Suprapubic skin (tissue), 4 donors: Measurements from ENCODE around the gene CAVIN2. TPM values are rescaled to one million over a fixed set of nuclear protein-coding genes. Genes with fewer than 3 reads are reported as not detected.

Experiments
- DNase-seq, 2 donors: peaks; one replicate each; pipeline ENCODE4 v3.0.0-alpha.2; 2019; ENCODE audit warnings: low spot score in 2 of 2
- H3K27ac ChIP-seq: fragments of 200-600 bp; sonication (generic); one replicate; pipeline ENCODE4 v1.5.1; 2019
- H3K27me3 ChIP-seq: fragments of 200-600 bp; sonication (generic); one replicate; pipeline ENCODE4 v1.5.1; 2019
- H3K36me3 ChIP-seq: fragments of 200-600 bp; sonication (generic); one replicate; pipeline ENCODE4 v1.5.1; 2019
- H3K4me1 ChIP-seq: fragments of 200-600 bp; sonication (generic); one replicate; pipeline ENCODE4 v1.5.1; 2019
- H3K4me3 ChIP-seq: fragments of 200-600 bp; sonication (generic); one replicate; pipeline ENCODE4 v1.5.1; 2019; ENCODE audit warnings: mild to moderate bottlenecking
- H3K9me3 ChIP-seq: fragments of 200-600 bp; sonication (generic); one replicate; pipeline ENCODE4 v1.5.1; 2019
- EP300 ChIP-seq: sonication (generic); formaldehyde crosslinking; IDR thresholded peaks from one replicate; pipeline ENCODE4 v1.6.1; 2017; ENCODE audit warnings: antibody characterized with exemption
- POLR2A ChIP-seq, 2 donors: fragments of 450-650 bp; IDR thresholded peaks; one replicate each; pipeline ENCODE4 v1.6.1; 2017; ENCODE audit warnings: antibody characterized with exemption in 2 of 2, mild to moderate bottlenecking in 2 of 2, moderate library complexity in 2 of 2
- POLR2AphosphoS5 ChIP-seq, 3 donors: sonication (generic); formaldehyde crosslinking; IDR thresholded peaks; one replicate each; pipeline ENCODE4 v1.6.1; 2017; ENCODE audit warnings: antibody characterized with exemption in 3 of 3
- WGBS: methylation state at CpG from one replicate; pipeline ENCODE4 v1.1.5; 2018; 5-methylcytosine and 5-hydroxymethylcytosine counted together
- total RNA-seq, 4 donors: library from RNA; depleted of rRNA; stranded (reverse); fragments of >200 nt; gene quantifications; one replicate each; pipeline ENCODE4 v1.1.0, GENCODE V29; 2016
- TF ChIP-seq, protein P1 (sequence below), 2 donors: fragments of 200-600 bp in 1 of 2; fragments of 450-650 bp in 1 of 2; sonication (generic) in 1 of 2; IDR thresholded peaks; one replicate each; pipeline ENCODE4 v1.5.1; 2016 to 2019; ENCODE audit warnings: antibody characterized with exemption in 2 of 2, mild to moderate bottlenecking in 1 of 2, moderate library complexity in 1 of 2

CAVIN2 gene
- total RNA-seq, 4 donors from 2014 or later: 3.8 to 12.9 (median 6.7) TPM

DNA sequence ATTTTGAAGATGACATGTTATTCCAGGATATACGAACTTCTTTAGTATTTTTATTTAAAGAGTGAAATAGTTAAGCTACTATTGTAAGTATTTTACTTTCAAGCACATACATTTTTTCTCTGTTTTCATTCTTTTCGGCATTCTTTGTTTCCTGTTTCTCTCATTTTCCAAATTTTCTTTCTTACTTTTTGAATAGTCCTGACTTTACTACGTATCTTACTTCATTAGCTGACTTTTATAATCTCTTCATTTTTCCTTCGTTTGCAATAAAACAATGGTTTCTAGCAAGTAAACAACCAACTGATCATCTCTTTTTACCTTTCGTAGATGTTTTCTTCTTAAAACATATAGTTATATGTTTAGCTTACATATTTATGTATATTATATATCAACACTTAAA lies 11.8 kb downstream of the CAVIN2 start:
- 89% methylated on average over 5 of the region's 5 CpGs for WGBS
- H3K27me3 ChIP-seq: no peaks in the 10 kb centered on the region
- peaks cover 4% of the 10 kb centered on the region for H3K4me1 ChIP-seq

DNA sequence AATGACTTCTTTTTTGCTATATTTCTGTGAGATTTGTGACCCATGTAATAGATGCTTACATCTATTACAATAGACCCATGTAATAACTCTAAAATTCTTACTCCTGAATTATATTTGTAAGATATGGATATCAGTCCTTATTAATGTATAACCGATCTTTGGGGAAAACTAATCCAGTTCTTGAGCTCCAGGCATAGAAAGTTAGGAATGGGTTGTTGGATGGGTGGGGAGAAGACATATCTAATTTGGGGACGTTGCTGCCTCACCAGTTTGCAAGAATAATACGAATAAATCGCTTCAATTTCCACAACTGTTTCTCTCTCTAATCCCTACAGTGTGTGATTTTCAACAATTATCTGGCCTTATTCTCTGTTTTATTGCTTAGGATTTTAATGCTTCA lies 13.5 kb downstream of the CAVIN2 start:
- no peak overlapping the region for H3K27ac ChIP-seq
- WGBS: 92% methylated on average over 4 of the region's 4 CpGs

More for the DNA sequence above, 11.8 kb downstream of the CAVIN2 start:
- no peak overlapping the region for H3K4me3 ChIP-seq
- no peaks in the 10 kb centered on the region for H3K36me3 ChIP-seq
- no peak overlapping the region for H3K27ac ChIP-seq
- no peaks in the 10 kb centered on the region for H3K9me3 ChIP-seq
- TF ChIP-seq, protein P1, sequence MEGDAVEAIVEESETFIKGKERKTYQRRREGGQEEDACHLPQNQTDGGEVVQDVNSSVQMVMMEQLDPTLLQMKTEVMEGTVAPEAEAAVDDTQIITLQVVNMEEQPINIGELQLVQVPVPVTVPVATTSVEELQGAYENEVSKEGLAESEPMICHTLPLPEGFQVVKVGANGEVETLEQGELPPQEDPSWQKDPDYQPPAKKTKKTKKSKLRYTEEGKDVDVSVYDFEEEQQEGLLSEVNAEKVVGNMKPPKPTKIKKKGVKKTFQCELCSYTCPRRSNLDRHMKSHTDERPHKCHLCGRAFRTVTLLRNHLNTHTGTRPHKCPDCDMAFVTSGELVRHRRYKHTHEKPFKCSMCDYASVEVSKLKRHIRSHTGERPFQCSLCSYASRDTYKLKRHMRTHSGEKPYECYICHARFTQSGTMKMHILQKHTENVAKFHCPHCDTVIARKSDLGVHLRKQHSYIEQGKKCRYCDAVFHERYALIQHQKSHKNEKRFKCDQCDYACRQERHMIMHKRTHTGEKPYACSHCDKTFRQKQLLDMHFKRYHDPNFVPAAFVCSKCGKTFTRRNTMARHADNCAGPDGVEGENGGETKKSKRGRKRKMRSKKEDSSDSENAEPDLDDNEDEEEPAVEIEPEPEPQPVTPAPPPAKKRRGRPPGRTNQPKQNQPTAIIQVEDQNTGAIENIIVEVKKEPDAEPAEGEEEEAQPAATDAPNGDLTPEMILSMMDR (IDR thresholded peaks at IDR 0.05): no peak
- TF ChIP-seq POLR2A (IDR thresholded peaks at IDR 0.05) (no peak), EP300 (no peak)
- no peak for DNase-seq

DNA sequence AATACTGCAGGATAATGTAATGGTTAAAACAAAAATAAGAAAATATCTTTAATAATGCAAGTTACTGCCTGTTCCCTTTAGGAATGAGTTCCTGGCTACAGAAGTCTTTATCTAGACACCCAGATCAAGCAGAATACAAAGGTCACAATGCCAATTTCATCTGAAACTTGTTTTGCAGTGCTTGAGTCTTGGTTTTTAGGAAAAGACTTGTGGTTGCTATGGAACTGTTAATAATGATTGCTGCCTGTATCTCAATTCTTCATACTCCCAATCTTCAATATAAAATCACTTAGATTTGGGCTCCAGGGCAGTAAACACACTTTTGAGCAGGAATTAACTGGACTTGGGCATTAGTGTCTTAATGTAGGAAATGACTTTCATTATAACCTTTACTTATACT lies 14.2 kb downstream of the CAVIN2 start:
- Histone ChIP-seq H3K4me3 (no peak overlapping the region), H3K27me3 (no peaks in the 10 kb centered on the region), H3K4me1 (peaks cover 4% of the 10 kb centered on the region), H3K36me3 (no peaks in the 10 kb centered on the region), H3K9me3 (no peaks in the 10 kb centered on the region), H3K27ac (no peak overlapping the region)
- no peak for DNase-seq
- TF ChIP-seq, protein P1 (IDR thresholded peaks at IDR 0.05): no peak
- TF ChIP-seq POLR2AphosphoS5 (IDR thresholded peaks at IDR 0.05): no peak
- no peak for TF ChIP-seq POLR2A (IDR thresholded peaks at IDR 0.05)
- TF ChIP-seq EP300: no peak

More for the DNA sequence above, 13.5 kb downstream of the CAVIN2 start:
- Histone ChIP-seq H3K4me1 (peaks cover 4% of the 10 kb centered on the region), H3K36me3 (no peaks in the 10 kb centered on the region), H3K9me3 (no peaks in the 10 kb centered on the region), H3K27me3 (no peaks in the 10 kb centered on the region), H3K4me3 (no peak overlapping the region)
- TF ChIP-seq, protein P1 (IDR thresholded peaks at IDR 0.05): no peak
- DNase-seq: no peak

DNA sequence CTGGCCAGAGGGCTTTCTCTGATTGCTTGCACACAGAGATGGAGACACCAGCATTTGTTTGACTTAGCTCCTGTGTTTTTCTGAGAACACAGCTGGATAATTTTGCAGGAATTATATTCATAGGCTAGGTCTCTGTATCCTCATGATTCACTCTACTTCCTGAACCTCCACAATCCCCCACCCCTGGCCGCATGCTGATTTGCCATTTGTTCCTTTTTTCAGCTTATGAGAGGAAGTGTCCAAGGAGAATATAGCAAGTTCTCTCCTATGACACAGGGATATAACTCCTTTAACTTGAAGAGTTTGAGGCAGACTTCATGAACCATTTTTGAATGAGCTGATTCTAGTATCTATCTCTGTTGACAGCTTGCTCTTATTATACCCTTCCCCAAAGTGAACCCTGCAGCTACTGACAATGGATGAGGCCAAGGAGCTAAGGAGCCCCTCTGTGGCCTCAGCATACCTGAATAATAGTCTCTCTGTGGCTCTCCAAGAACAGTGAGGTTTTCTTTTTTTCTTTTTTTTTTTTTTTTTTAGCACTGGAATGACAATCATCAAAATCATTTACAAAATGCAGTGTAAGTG lies 15.4 kb downstream of the CAVIN2 start:
- no peaks in the 10 kb centered on the region for H3K9me3 ChIP-seq
- TF ChIP-seq EP300: no peak
- TF ChIP-seq POLR2AphosphoS5 (IDR thresholded peaks at IDR 0.05): no peak
- TF ChIP-seq, protein P1 (IDR thresholded peaks at IDR 0.05): no peak
- H3K4me1 ChIP-seq: peaks cover 4% of the 10 kb centered on the region
- H3K27me3 ChIP-seq: no peaks in the 10 kb centered on the region
- no peak for DNase-seq
- no peaks in the 10 kb centered on the region for H3K36me3 ChIP-seq
- no peak overlapping the region for H3K27ac ChIP-seq
- H3K4me3 ChIP-seq: no peak overlapping the region
- WGBS: 73% methylated on average over 1 of the region's 1 CpG

DNA sequence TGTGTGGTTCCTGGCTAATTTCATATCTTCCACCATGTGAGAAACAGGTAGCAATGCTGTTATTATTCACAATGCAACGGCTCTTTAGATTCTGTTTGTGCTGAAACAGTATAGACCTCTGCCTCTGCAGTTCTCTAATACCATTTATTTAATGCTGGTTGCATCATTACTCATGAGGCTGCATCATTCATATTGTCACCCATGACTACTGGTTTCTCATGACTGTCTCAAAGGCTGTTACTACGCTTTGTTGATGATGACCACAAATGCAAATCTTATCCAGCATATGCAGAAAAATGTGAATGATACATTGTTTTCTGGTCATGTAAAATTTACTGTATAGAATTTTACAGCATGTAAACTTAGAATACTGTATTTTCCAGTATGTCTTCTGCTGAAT lies 22.5 kb downstream of the CAVIN2 start:
- Histone ChIP-seq H3K4me1 (no peaks in the 10 kb centered on the region), H3K36me3 (no peaks in the 10 kb centered on the region), H3K4me3 (no peak overlapping the region), H3K9me3 (no peaks in the 10 kb centered on the region), H3K27me3 (no peaks in the 10 kb centered on the region), H3K27ac (no peak overlapping the region)
- 92% methylated on average over 2 of the region's 2 CpGs for WGBS
- TF ChIP-seq POLR2AphosphoS5 (IDR thresholded peaks at IDR 0.05) (no peak), EP300 (no peak), POLR2A (IDR thresholded peaks at IDR 0.05) (no peak)
- TF ChIP-seq, protein P1 (IDR thresholded peaks at IDR 0.05): no peak
- no peak for DNase-seq
